ENCODE results near the gene ANKRD55. TPM values are rescaled to one million over a fixed set of nuclear protein-coding genes. Genes with fewer than 3 reads are reported as not detected.

ANKRD55 gene
- total RNA-seq, 4 donors from 2014 or later, result not detected

- no peaks in the 10 kb centered on the region for H3K4me1 ChIP-seq
- H3K36me3 ChIP-seq, result no peaks in the 10 kb centered on the region
- H3K27me3 ChIP-seq, result no peaks in the 10 kb centered on the region
- DNase-seq (ENCODE audit: low spot score in 2 of 2), result no peak
- no peaks in the 10 kb centered on the region for H3K9me3 ChIP-seq
- TF ChIP-seq, protein P1, sequence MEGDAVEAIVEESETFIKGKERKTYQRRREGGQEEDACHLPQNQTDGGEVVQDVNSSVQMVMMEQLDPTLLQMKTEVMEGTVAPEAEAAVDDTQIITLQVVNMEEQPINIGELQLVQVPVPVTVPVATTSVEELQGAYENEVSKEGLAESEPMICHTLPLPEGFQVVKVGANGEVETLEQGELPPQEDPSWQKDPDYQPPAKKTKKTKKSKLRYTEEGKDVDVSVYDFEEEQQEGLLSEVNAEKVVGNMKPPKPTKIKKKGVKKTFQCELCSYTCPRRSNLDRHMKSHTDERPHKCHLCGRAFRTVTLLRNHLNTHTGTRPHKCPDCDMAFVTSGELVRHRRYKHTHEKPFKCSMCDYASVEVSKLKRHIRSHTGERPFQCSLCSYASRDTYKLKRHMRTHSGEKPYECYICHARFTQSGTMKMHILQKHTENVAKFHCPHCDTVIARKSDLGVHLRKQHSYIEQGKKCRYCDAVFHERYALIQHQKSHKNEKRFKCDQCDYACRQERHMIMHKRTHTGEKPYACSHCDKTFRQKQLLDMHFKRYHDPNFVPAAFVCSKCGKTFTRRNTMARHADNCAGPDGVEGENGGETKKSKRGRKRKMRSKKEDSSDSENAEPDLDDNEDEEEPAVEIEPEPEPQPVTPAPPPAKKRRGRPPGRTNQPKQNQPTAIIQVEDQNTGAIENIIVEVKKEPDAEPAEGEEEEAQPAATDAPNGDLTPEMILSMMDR (IDR thresholded peaks at IDR 0.05), result no peak
- no peak for TF ChIP-seq EP300 (IDR thresholded peaks at IDR 0.05)
- no peak overlapping the region for H3K27ac ChIP-seq
- H3K4me3 ChIP-seq, result no peak overlapping the region
- 55 to 74% methylated on average over 4 of the region's 4 CpGs for WGBS, 2 donors
Measured at GRCh38 chr5:56183506-56183905, 49.6 kb downstream of the ANKRD55 start.

DNA sequence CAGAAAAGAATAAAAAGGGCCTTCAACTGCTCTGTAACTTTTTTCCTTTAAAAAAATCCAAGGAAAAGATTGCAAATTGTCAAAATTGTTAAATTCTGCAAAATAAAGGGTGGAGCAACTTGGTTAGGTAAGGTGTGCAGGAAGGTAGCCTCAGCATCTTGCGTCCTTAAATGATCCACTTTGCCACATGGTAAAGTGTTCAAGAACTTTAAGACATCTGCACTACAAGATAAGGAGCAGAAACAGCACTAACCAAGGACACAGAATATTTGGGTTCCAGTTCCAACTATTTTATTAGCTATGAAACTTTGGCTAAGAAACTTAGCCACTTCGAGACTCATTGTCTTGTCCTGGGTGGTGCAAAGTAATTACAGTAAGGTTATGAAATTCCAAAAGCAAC lies 53.7 kb downstream of the ANKRD55 start:
- Histone ChIP-seq H3K4me3 (no peak overlapping the region), H3K36me3 (no peaks in the 10 kb centered on the region), H3K27me3 (no peaks in the 10 kb centered on the region), H3K27ac (no peak overlapping the region), H3K9me3 (no peaks in the 10 kb centered on the region), H3K4me1 (peaks cover 0 to 31% (median 10%) of the 10 kb centered on the region in 4 donors)
- TF ChIP-seq EP300 (IDR thresholded peaks at IDR 0.05), result no peak
- TF ChIP-seq, protein P1 (IDR thresholded peaks at IDR 0.05), result no peak
- TF ChIP-seq POLR2A (IDR thresholded peaks at IDR 0.05), result no peak
- DNase-seq (ENCODE audit: low spot score in 2 of 2), result no peak
- 77 to 90% methylated on average over 2 of the region's 2 CpGs for WGBS, 2 donors

GRCh38 chr5:56178823-56179222 lies 54.3 kb downstream of the ANKRD55 start:
- TF ChIP-seq POLR2A (IDR thresholded peaks at IDR 0.05) (no peak), EP300 (IDR thresholded peaks at IDR 0.05) (no peak)
- TF ChIP-seq, protein P1 (IDR thresholded peaks at IDR 0.05), result no peak

GRCh38 chr5:56176871-56177533 lies 56.1 kb downstream of the ANKRD55 start:
- Histone ChIP-seq H3K4me3 (no peak overlapping the region), H3K9me3 (no peaks in the 10 kb centered on the region), H3K4me1 (peaks cover 0 to 43% (median 16%) of the 10 kb centered on the region in 4 donors), H3K27ac (peak overlapping the region in 2 of 4 donors; percentile 6 to 44), H3K27me3 (no peaks in the 10 kb centered on the region), H3K36me3 (no peaks in the 10 kb centered on the region)
- no peak for DNase-seq (ENCODE audit: low spot score in 2 of 2)
- 51 to 55% methylated on average over 4 of the region's 4 CpGs for WGBS, 2 donors
- TF ChIP-seq, protein P1 (IDR thresholded peaks at IDR 0.05), result no peak
- TF ChIP-seq EP300 (IDR thresholded peaks at IDR 0.05), result peak in 1 of 2 donors; percentile 58

More at GRCh38 chr5:56178823-56179222, 54.3 kb downstream of the ANKRD55 start:
- Histone ChIP-seq H3K36me3 (no peaks in the 10 kb centered on the region), H3K27ac (no peak overlapping the region), H3K27me3 (no peaks in the 10 kb centered on the region), H3K9me3 (no peaks in the 10 kb centered on the region), H3K4me3 (no peak overlapping the region), H3K4me1 (peaks cover 0 to 31% (median 10%) of the 10 kb centered on the region in 4 donors)
- WGBS, 2 donors, result 95 to 97% methylated on average over 2 of the region's 2 CpGs
- no peak for DNase-seq (ENCODE audit: low spot score in 2 of 2)

DNA sequence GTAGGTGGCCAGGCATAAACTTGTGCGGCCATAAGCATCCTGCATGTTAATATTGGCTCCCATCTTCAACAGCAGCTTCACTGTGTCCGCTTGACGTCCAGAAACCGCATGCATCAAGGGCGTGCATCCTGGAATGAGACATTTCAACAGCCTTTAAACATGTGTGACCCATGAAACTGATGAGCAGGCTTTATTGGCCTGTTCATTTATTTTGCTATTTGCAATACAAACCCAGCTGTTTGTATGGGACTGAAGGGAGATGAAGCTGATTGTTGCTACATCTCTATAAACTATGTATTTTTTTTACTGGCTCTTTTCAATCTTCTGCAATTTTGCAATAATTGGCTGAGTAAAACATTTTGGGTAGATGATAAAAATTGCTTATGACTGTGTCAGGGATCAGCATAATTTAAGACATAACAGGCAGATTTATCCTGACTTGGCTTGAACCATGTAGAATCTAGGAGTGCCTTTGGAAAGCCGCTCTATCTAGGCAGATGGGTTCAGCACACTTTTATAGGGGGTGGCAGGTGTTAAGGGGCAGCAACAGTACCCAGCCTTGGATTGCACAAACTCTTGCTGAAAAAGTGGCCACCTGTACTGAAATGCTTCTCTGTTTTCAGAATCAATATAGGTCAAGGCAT lies 56.9 kb downstream of the ANKRD55 start:
- Histone ChIP-seq H3K27me3 (no peaks in the 10 kb centered on the region), H3K27ac (peak overlapping the region in 2 of 4 donors; percentile 6 to 51), H3K4me3 (no peak overlapping the region), H3K9me3 (no peaks in the 10 kb centered on the region), H3K36me3 (no peaks in the 10 kb centered on the region), H3K4me1 (peaks cover 0 to 44% (median 17%) of the 10 kb centered on the region in 4 donors)
- 64 to 77% methylated on average over 6 of the region's 6 CpGs for WGBS, 2 donors
- TF ChIP-seq POLR2A (IDR thresholded peaks at IDR 0.05) (no peak), EP300 (IDR thresholded peaks at IDR 0.05) (peak in 1 of 2 donors; percentile 62)
- TF ChIP-seq, protein P1 (IDR thresholded peaks at IDR 0.05), result no peak
- no peak for DNase-seq (ENCODE audit: low spot score in 2 of 2)

Measured in tibial nerve (tissue), 4 donors.